ENCODE data around the gene MAPK8. TPM values are rescaled to one million over a fixed set of nuclear protein-coding genes. Genes with fewer than 3 reads are reported as not detected.

The MAPK8 gene
- polyA plus RNA-seq, 1 of the 3 experiments (the other 2 are of a cell fraction) = 26.4 TPM

DNA sequence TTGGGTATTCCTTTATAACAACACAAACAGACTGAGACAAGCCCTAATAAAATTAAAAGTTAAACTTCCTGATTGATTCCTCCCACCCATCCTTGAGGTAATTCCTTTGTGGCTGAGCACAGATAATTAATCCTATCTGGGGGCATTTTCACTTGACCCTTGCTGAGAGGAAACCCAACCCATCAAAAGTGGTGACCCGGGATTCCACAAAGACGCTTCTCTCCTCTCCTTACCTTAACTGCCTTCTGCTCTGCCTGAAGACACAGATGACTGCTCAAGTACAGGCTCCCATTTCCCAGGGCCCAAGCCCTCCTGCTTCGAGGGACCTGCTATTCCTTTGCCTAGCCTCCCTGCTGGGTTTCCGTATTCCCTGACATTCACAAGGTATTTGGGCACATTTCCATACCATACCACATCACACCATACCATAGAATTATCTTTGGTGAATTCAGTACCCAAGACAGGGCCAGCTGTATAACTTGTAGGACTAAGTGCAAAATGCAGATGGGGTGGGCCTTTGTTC, 9.8 kb upstream of the MAPK8 start:
- Histone ChIP-seq H3K9me3 (no peaks in the 10 kb centered on the region), H4K20me1 (ENCODE audit: insufficient read depth) (no peaks in the 10 kb centered on the region), H3K9ac (no peak overlapping the region), H3K79me2 (ENCODE audit: insufficient read depth) (no peaks in the 10 kb centered on the region), H3K9me2 (no peaks in the 10 kb centered on the region), H3K36me3 (replicated peaks in 1 of 2; ENCODE audit: control insufficient read depth in 1 of 2, insufficient read depth in 2 of 2, low read length in 1 of 2) (no peaks in the 10 kb centered on the region), H2AFZ (ENCODE audit: low read depth) (no peak overlapping the region), H3K4me2 (no peak overlapping the region), H3K27me3 (ENCODE audit: insufficient read depth) (no peaks in the 10 kb centered on the region; the same call in 1 of the 2 replicates), H3K4me1 (ENCODE audit: control insufficient read depth in 1 of 2, insufficient read depth in 2 of 2, low read depth in 1 of 2, low read length in 1 of 2) (no peaks in the 10 kb centered on the region; a peak in 1 of 4 replicates), H3F3A (replicated peaks; ENCODE audit: insufficient read depth) (no peaks in the 10 kb centered on the region), H3K27ac (ENCODE audit: low read depth in 2 of 2, low read length in 1 of 2) (no peak overlapping the region), H3K4me3 (ENCODE audit: low read depth in 2 of 2, low read length in 1 of 2) (no peak overlapping the region)
- TF ChIP-seq, protein P1, sequence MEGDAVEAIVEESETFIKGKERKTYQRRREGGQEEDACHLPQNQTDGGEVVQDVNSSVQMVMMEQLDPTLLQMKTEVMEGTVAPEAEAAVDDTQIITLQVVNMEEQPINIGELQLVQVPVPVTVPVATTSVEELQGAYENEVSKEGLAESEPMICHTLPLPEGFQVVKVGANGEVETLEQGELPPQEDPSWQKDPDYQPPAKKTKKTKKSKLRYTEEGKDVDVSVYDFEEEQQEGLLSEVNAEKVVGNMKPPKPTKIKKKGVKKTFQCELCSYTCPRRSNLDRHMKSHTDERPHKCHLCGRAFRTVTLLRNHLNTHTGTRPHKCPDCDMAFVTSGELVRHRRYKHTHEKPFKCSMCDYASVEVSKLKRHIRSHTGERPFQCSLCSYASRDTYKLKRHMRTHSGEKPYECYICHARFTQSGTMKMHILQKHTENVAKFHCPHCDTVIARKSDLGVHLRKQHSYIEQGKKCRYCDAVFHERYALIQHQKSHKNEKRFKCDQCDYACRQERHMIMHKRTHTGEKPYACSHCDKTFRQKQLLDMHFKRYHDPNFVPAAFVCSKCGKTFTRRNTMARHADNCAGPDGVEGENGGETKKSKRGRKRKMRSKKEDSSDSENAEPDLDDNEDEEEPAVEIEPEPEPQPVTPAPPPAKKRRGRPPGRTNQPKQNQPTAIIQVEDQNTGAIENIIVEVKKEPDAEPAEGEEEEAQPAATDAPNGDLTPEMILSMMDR (IDR thresholded peaks at IDR 0.05) = no peak
- TF ChIP-seq SMC3 (IDR thresholded peaks at IDR 0.05; ENCODE audit: low read depth, low read length) = no peak
- no peak for TF ChIP-seq CHD2 (IDR thresholded peaks at IDR 0.05; ENCODE audit: low read length, partially characterized antibody)
- TF ChIP-seq, protein P2, sequence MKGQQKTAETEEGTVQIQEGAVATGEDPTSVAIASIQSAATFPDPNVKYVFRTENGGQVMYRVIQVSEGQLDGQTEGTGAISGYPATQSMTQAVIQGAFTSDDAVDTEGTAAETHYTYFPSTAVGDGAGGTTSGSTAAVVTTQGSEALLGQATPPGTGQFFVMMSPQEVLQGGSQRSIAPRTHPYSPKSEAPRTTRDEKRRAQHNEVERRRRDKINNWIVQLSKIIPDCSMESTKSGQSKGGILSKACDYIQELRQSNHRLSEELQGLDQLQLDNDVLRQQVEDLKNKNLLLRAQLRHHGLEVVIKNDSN (IDR thresholded peaks at IDR 0.05; ENCODE audit: borderline replicate concordance, low read depth) = no peak
- no peak for TF ChIP-seq NFIC (IDR thresholded peaks at IDR 0.05; ENCODE audit: borderline replicate concordance)
- TF ChIP-seq, protein P3, sequence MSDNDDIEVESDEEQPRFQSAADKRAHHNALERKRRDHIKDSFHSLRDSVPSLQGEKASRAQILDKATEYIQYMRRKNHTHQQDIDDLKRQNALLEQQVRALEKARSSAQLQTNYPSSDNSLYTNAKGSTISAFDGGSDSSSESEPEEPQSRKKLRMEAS (IDR thresholded peaks at IDR 0.05; ENCODE audit: low read depth) = no peak
- no peak for TF ChIP-seq SIN3A (IDR thresholded peaks at IDR 0.05; ENCODE audit: borderline replicate concordance, low read depth, low read length)
- TF ChIP-seq TCF12 (IDR thresholded peaks at IDR 0.05) = no peak
- TF ChIP-seq FOSL2 (IDR thresholded peaks at IDR 0.05; ENCODE audit: borderline replicate concordance, low read depth) = no peak
- TF ChIP-seq RXRA (IDR thresholded peaks at IDR 0.05; ENCODE audit: borderline replicate concordance, low read depth) = no peak
- TF ChIP-seq FOXJ3 (CRISPR knock-in tag; IDR thresholded peaks at IDR 0.05) = no peak
- no peak for TF ChIP-seq JUND (IDR thresholded peaks at IDR 0.05)
- 60% methylated on average over 4 of the region's 4 CpGs for WGBS (ENCODE audit: low lambda C conversion rate)
- DNase-seq = no peak
- POLR2A ChIA-PET = no interaction called here
- CTCF ChIA-PET = interaction anchor here (1.0 kb wide), 1 partner anchor 18 kb away, joined by 3 read pairs; no protein-coding TSS in a partner anchor

DNA sequence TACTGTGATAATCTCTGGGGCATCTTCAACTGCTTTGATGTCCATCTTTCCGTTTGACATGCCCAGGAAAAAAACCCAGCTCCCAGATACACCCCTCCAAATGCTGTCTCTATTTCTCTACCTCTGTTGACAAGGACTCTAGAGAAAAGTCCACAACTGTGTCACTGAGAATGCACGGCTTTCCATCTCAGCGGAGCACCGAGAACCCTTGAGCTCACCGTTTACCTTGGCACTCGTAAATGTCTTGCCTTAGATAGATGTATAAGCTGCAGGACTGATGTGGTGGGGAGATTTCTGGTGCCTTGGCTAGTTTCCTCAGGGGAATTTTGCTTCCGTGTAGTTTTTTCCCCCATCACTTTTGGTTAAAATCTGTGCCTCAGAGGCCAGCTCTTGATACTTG, 7.4 kb upstream of the MAPK8 start:
- no peaks in the 10 kb centered on the region for H3K36me3 ChIP-seq (replicated peaks in 1 of 2; ENCODE audit: control insufficient read depth in 1 of 2, insufficient read depth in 2 of 2, low read length in 1 of 2)
- no peak overlapping the region for H3K4me3 ChIP-seq (ENCODE audit: low read depth in 2 of 2, low read length in 1 of 2)
- H3K9me3 ChIP-seq = no peaks in the 10 kb centered on the region
- H3K27ac ChIP-seq (ENCODE audit: low read depth in 2 of 2, low read length in 1 of 2) = no peak overlapping the region
- no peaks in the 10 kb centered on the region; the same call in 1 of the 2 replicates for H3K27me3 ChIP-seq (ENCODE audit: insufficient read depth)
- no peaks in the 10 kb centered on the region for H3K79me2 ChIP-seq (ENCODE audit: insufficient read depth)
- no peaks in the 10 kb centered on the region for H4K20me1 ChIP-seq (ENCODE audit: insufficient read depth)
- no peaks in the 10 kb centered on the region for H3F3A ChIP-seq (replicated peaks; ENCODE audit: insufficient read depth)
- H3K9ac ChIP-seq = no peak overlapping the region
- no peak for DNase-seq
- POLR2A ChIA-PET = no interaction called here
- no peaks in the 10 kb centered on the region for H3K9me2 ChIP-seq
- CTCF ChIA-PET = interaction anchor here (1.0 kb wide), 1 partner anchor 9 kb away, joined by 4 read pairs; no protein-coding TSS in a partner anchor
- H3K4me2 ChIP-seq = no peak overlapping the region
- H3K4me1 ChIP-seq (ENCODE audit: control insufficient read depth in 1 of 2, insufficient read depth in 2 of 2, low read depth in 1 of 2, low read length in 1 of 2) = no peaks in the 10 kb centered on the region; a peak in 1 of 4 replicates
- 66% methylated on average over 7 of the region's 7 CpGs for WGBS (ENCODE audit: low lambda C conversion rate)
- no peak overlapping the region for H2AFZ ChIP-seq (ENCODE audit: low read depth)
- TF ChIP-seq, protein P2 (IDR thresholded peaks at IDR 0.05; ENCODE audit: borderline replicate concordance, low read depth) = no peak
- TF ChIP-seq, protein P4, sequence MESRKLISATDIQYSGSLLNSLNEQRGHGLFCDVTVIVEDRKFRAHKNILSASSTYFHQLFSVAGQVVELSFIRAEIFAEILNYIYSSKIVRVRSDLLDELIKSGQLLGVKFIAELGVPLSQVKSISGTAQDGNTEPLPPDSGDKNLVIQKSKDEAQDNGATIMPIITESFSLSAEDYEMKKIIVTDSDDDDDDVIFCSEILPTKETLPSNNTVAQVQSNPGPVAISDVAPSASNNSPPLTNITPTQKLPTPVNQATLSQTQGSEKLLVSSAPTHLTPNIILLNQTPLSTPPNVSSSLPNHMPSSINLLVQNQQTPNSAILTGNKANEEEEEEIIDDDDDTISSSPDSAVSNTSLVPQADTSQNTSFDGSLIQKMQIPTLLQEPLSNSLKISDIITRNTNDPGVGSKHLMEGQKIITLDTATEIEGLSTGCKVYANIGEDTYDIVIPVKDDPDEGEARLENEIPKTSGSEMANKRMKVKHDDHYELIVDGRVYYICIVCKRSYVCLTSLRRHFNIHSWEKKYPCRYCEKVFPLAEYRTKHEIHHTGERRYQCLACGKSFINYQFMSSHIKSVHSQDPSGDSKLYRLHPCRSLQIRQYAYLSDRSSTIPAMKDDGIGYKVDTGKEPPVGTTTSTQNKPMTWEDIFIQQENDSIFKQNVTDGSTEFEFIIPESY (IDR thresholded peaks at IDR 0.05; ENCODE audit: borderline replicate concordance, low read depth) = no peak
- TF ChIP-seq, protein P1 (IDR thresholded peaks at IDR 0.05) = no peak
- TF ChIP-seq SIN3A (IDR thresholded peaks at IDR 0.05; ENCODE audit: borderline replicate concordance, low read depth, low read length) (no peak), GABPA (IDR thresholded peaks at IDR 0.05; ENCODE audit: low read depth) (no peak), JUND (IDR thresholded peaks at IDR 0.05) (no peak)
